Measurements from ENCODE around the gene GFRA1.

DNA sequence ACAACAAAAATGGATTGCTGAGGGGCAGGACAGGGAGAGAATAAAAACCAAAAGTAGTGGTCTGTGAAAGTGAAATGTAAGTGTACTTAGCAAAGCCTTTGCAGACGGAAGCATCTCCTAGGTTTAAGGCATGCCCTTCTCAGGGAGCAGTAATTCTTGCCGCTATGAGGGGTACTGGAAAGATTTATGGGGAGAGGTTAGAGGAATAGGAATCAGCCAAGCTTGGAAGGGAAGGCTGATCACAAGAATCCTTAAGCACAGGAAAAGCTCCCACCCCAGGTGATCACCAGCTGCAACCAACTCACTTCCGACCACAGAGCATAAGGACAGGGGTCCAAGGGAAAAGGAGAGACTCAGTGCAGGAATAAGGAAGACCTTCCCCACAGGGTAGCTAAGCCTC lies 10.3 kb downstream of the GFRA1 start:
- TF ChIP-seq EP300 (IDR thresholded peaks at IDR 0.05) (no peak), CTCF (IDR thresholded peaks at IDR 0.05) (no peak), POLR2A (IDR thresholded peaks at IDR 0.05) (no peak)
